K562 (cell line): Measurements from ENCODE around the gene IL15RA. TPM values are rescaled to one million over a fixed set of nuclear protein-coding genes. Genes with fewer than 3 reads are reported as not detected.

ENCODE experiments used
- ATAC-seq: fragments of 200-7000 bp; cut with Tn5 transposase; 3 replicates; pipeline ENCODE4 v1.9.1; 2020; ENCODE audit warnings: moderate library complexity
- BruUV-seq: library from RNA; stranded (reverse); fragments of 400-500 nt; replicated peaks from 2 replicates; lab custom pipeline; 2021; lab: Mats Ljungman, UMichigan
- CTCF ChIA-PET: fragments of 300-600 bp; formaldehyde crosslinking; extraction: SDS; loops from one replicate; lab custom pipeline; 2021; ENCODE audit warnings: low intra/inter-chr PET ratio; lab: Yijun Ruan, JAX
- POLR2A ChIA-PET: fragments of 300-600, 350-650 bp; sonication (Branson Sonifier 250); formaldehyde crosslinking; extraction: SDS; loops from one replicate; lab custom pipeline; 2021; ENCODE audit warnings: antibody characterized with exemption, inconsistent platforms; lab: Yijun Ruan, JAX
- DNase-seq, 4 experiments: peaks; one replicate each; pipeline versions ENCODE4 v3.0.0 to v3.0.0-alpha.2; 2011 to 2018; ENCODE audit warnings: low spot score in 3 of 4, mixed read lengths in 3 of 4; ENCODE audit errors: extremely low read depth in 1 of 4
- FAIRE-seq: peaks from 2 replicates; lab custom pipeline; 2011; peaks lifted over from hg19 to GRCh38; lab: Jason Lieb, UNC
- H2AFZ ChIP-seq: 2 replicates; pipeline ENCODE4 v1.6.0; 2011; ENCODE audit warnings: low read depth, low read length, control low read depth, inconsistent platforms
- H3K27ac ChIP-seq: fragments of 200-600 bp; 3 replicates; pipeline ENCODE4 v1.8.0; 2011; ENCODE audit warnings: low read depth, mild to moderate bottlenecking, control low read depth, inconsistent platforms, low read length, moderate library complexity, mixed read lengths; ENCODE audit errors: extremely low read depth
- H3K27me3 ChIP-seq, 2 experiments: fragments of 300-600 bp in 1 of 2; 2 replicates in 1 of 2; 3 replicates in 1 of 2; pipeline versions ENCODE4 v1.6.0 to v1.8.0; 2011; ENCODE audit warnings: inconsistent platforms in 2 of 2, low read length in 2 of 2, mild to moderate bottlenecking in 1 of 2, mixed read lengths in 1 of 2, moderate library complexity in 1 of 2; ENCODE audit not compliant: control insufficient read depth in 2 of 2, insufficient read depth in 2 of 2
- H3K36me3 ChIP-seq: fragments of 300-600 bp; 3 replicates; pipeline ENCODE4 v1.8.0; 2011; ENCODE audit warnings: mild to moderate bottlenecking, low read length, inconsistent platforms; ENCODE audit not compliant: control insufficient read depth, insufficient read depth
- H3K4me1 ChIP-seq, 2 experiments: fragments of 200-600 bp in 1 of 2; replicated peaks in 1 of 2; 2 replicates in 1 of 2; 3 replicates in 1 of 2; pipeline versions ENCODE4 v1.5.1 to v1.8.0; 2011; ENCODE audit warnings: inconsistent platforms in 2 of 2, low read length in 2 of 2, mild to moderate bottlenecking in 1 of 2, mixed read lengths in 1 of 2, moderate library complexity in 1 of 2; ENCODE audit not compliant: control insufficient read depth in 2 of 2, insufficient read depth in 2 of 2
- H3K4me2 ChIP-seq: 2 replicates; pipeline ENCODE4 v1.6.1; 2011; ENCODE audit warnings: low read length, control low read depth, inconsistent platforms, mixed read lengths; ENCODE audit not compliant: insufficient read depth
- H3K4me3 ChIP-seq: fragments of 200-600 bp; sonication (generic), shearing (Covaris generic); 2 replicates; pipeline ENCODE4 v1.5.1; 2016; ENCODE audit warnings: control low read depth, inconsistent platforms
- H3K79me2 ChIP-seq: fragments of 200-600 bp; 3 replicates; pipeline ENCODE4 v1.8.0; 2011; ENCODE audit warnings: low read length, inconsistent platforms; ENCODE audit not compliant: control insufficient read depth, insufficient read depth
- H3K9ac ChIP-seq, 2 experiments: 2 replicates each; pipeline versions ENCODE4 v1.6.0 to v1.6.1; 2011; ENCODE audit warnings: low read depth in 2 of 2, low read length in 2 of 2, control low read depth in 1 of 2, inconsistent platforms in 1 of 2, mild to moderate bottlenecking in 1 of 2, mixed read lengths in 1 of 2; ENCODE audit not compliant: insufficient read depth in 1 of 2
- H3K9me1 ChIP-seq: one replicate; pipeline ENCODE4 v1.6.0; 2011; ENCODE audit warnings: inconsistent platforms, mild to moderate bottlenecking, low read length, moderate library complexity; ENCODE audit not compliant: control insufficient read depth, insufficient read depth
- H3K9me3 ChIP-seq: replicated peaks from 2 replicates; pipeline ENCODE4 v1.5.1; 2011; ENCODE audit warnings: low read depth, low read length, inconsistent platforms; ENCODE audit not compliant: control insufficient read depth, insufficient read depth
- H4K20me1 ChIP-seq: replicated peaks from 2 replicates; pipeline ENCODE4 v1.6.1; 2011; ENCODE audit warnings: low read length, inconsistent platforms, mixed read lengths; ENCODE audit not compliant: control insufficient read depth, insufficient read depth
- ATF6 ChIP-seq: sonication (generic); formaldehyde crosslinking; IDR thresholded peaks from 2 replicates; pipeline ENCODE4 v1.4.0; 2020; ENCODE audit warnings: mild to moderate bottlenecking, missing genetic modification reagents
- COPS2 ChIP-seq: fragments of 450-650 bp; conservative IDR thresholded peaks from 2 replicates; pipeline ENCODE4 v1.6.1; 2016; ENCODE audit warnings: mild to moderate bottlenecking, moderate library complexity
- MAFF ChIP-seq: IDR thresholded peaks from 2 replicates; pipeline ENCODE4 v1.6.1; 2012; ENCODE audit warnings: low read length, improper control_type of control experiment
- MTF1 ChIP-seq: fragments of 250-450 bp; sonication (Bioruptor Pico); IDR thresholded peaks from 2 replicates; pipeline ENCODE4 v1.9.0; 2021; ENCODE audit warnings: moderate library complexity, mild to moderate bottlenecking, inconsistent platforms, borderline replicate concordance
- PHTF2 ChIP-seq: fragments of 250-450 bp; sonication (Bioruptor Pico); IDR thresholded peaks from 2 replicates; pipeline ENCODE4 v1.5.0; 2021; ENCODE audit warnings: mild to moderate bottlenecking
- TAL1 ChIP-seq: fragments of 450-650 bp; IDR thresholded peaks from 2 replicates; pipeline ENCODE4 v1.6.1; 2016; ENCODE audit warnings: mild to moderate bottlenecking
- ZNF398 ChIP-seq: fragments of 250-450 bp; sonication (Bioruptor Pico); IDR thresholded peaks from 2 replicates; pipeline ENCODE4 v1.8.0; 2021; ENCODE audit warnings: moderate library complexity, mild to moderate bottlenecking, inconsistent platforms
- WGBS: fragments of 100-300 bp; shearing (Covaris generic); methylation state at CpG from one replicate; pipeline ENCODE4 v1.1.6; 2016; ENCODE audit warnings: low coverage, mixed read lengths; ENCODE audit not compliant: insufficient coverage; ENCODE audit errors: missing lambda C conversion rate; 5-methylcytosine and 5-hydroxymethylcytosine counted together
- in situ Hi-C: fragments of 300-500 bp; cut with MboI; formaldehyde crosslinking; loops from 4 replicates; pipeline ENCODE4 v1.15.0; 2018; ENCODE audit warnings: inconsistent platforms, mixed read lengths
- intact Hi-C: fragments of 100-400 bp; cut with micrococcal nuclease; formaldehyde crosslinking; loops from 2 replicates; pipeline ENCODE4 v1.14.2; 2022
- polyA plus RNA-seq, 8 experiments: library from polyadenylated mRNA; depleted of rRNA in 4 of 8; stranded (reverse) in 5 of 8; unstranded in 3 of 8; fragments of >200 nt; fragmentation: Nextera tagmentation in 2 of 8; fragmentation: Illumina TruSeq in 1 of 8; extraction: Ambion mirVana in 2 of 8; extraction: Trizol in 1 of 8; gene quantifications; 2 replicates each; pipeline versions ENCODE4 v1.2.1 to v1.2.3, GENCODE V29; 2011 to 2014; ENCODE audit warnings: inconsistent platforms in 1 of 8, missing spikeins in 1 of 8
- total RNA-seq, 7 experiments: library from RNA; depleted of rRNA in 6 of 7; stranded (reverse); fragments of >200 nt in 6 of 7; fragmentation: Illumina TruSeq in 2 of 7; extraction: Trizol in 2 of 7; gene quantifications; 2 replicates each; pipeline versions ENCODE4 v1.2.1 to v1.2.3, GENCODE V29; 2011 to 2021; ENCODE audit warnings: low replicate concordance in 1 of 7

IL15RA gene
- total and polyA plus RNA-seq, 9 of the 15 experiments (the other 6 are each of a cell fraction or from before 2014, with no cell fraction given): 1.2 to 11.7 (median 8.0) TPM

GRCh38 chr10:6023661-6024333, 46.5 kb upstream of the IL15RA start:
- in situ Hi-C loops (no loop called here), intact Hi-C loops (no loop called here)
- Histone ChIP-seq H3K4me3 (no peak overlapping the region), H3K9ac (no peak overlapping the region), H3K9me3 (no peaks in the 10 kb centered on the region), H4K20me1 (no peaks in the 10 kb centered on the region; the same call in 1 of the 2 replicates), H2AFZ (no peak overlapping the region), H3K9me1 (peaks cover 3% of the 10 kb centered on the region), H3K4me1 (peaks cover 5 to 12% of the 10 kb centered on the region in 2 experiments; a peak in 4 of 5 replicates), H3K4me2 (no peak overlapping the region), H3K27ac (no peak overlapping the region), H3K27me3 (peaks cover 12 to 28% of the 10 kb centered on the region in 2 experiments; a peak in 4 of 5 replicates), H3K36me3 (no peaks in the 10 kb centered on the region), H3K79me2 (no peaks in the 10 kb centered on the region)
- ChIA-PET CTCF (interaction anchor here (0.7 kb wide), 1 partner anchor 45 kb away, joined by 3 read pairs; no protein-coding TSS in a partner anchor), POLR2A (no interaction called here)
- TF ChIP-seq MAFF: no peak
- TF ChIP-seq ZNF398 (CRISPR knock-in tag): no peak
- TF ChIP-seq MTF1 (CRISPR knock-in tag): no peak
- no peak for TF ChIP-seq PHTF2 (CRISPR knock-in tag)
- TF ChIP-seq TAL1: no peak
- no peak for TF ChIP-seq ATF6 (CRISPR knock-in tag)
- TF ChIP-seq COPS2: no peak
- no peak for DNase-seq
- 19% methylated on average over 11 of the region's 12 CpGs for WGBS
- no peak for ATAC-seq
- BruUV-seq: no TSS peak
- no peak for FAIRE-seq
